H1 (cell line): ENCODE data around the gene CTCF. TPM values are rescaled to one million over a fixed set of nuclear protein-coding genes. Genes with fewer than 3 reads are reported as not detected.

ENCODE experiments used
- CTCF ChIA-PET: fragments of 300-600 bp; sonication (Branson Sonifier 250); formaldehyde crosslinking; loops from one replicate; lab custom pipeline; 2021; ENCODE audit not compliant: partially characterized antibody; lab: Charles Lee
- POLR2A ChIA-PET: fragments of 300-600 bp; sonication (Branson Sonifier 250); formaldehyde crosslinking; loops from one replicate; lab custom pipeline; 2021; ENCODE audit warnings: inconsistent platforms; ENCODE audit not compliant: partially characterized antibody; lab: Charles Lee
- DNase-seq, 2 experiments: peaks; one replicate each; pipeline versions ENCODE4 v3.0.0 to v3.0.0-alpha.2; 2010 to 2022; ENCODE audit warnings: low spot score in 2 of 2, low read depth in 1 of 2, mixed read lengths in 1 of 2
- FAIRE-seq: peaks from 2 replicates; lab custom pipeline; 2011; peaks lifted over from hg19 to GRCh38; lab: Jason Lieb, UNC
- H2AFZ ChIP-seq: 2 replicates; pipeline ENCODE4 v1.8.1; 2012; ENCODE audit warnings: low read length, inconsistent platforms
- H2AK5ac ChIP-seq: 2 replicates; pipeline ENCODE4 v1.6.1; 2013; ENCODE audit warnings: low read depth, low read length
- H2BK120ac ChIP-seq: replicated peaks from 2 replicates; pipeline ENCODE3; 2013; ENCODE audit warnings: low read depth, low read length, inconsistent platforms
- H2BK12ac ChIP-seq: 2 replicates; pipeline ENCODE4 v1.6.1; 2013; ENCODE audit warnings: low read depth, low read length
- H2BK15ac ChIP-seq: 2 replicates; pipeline ENCODE4 v1.6.1; 2013; ENCODE audit warnings: low read length
- H2BK20ac ChIP-seq: 2 replicates; pipeline ENCODE4 v1.6.1; 2013; ENCODE audit warnings: low read length
- H2BK5ac ChIP-seq: 2 replicates; pipeline ENCODE4 v1.6.1; 2013; ENCODE audit warnings: low read depth, low read length
- H3K14ac ChIP-seq: 2 replicates; pipeline ENCODE4 v1.6.1; 2013; ENCODE audit warnings: inconsistent platforms; ENCODE audit not compliant: insufficient read length
- H3K18ac ChIP-seq: 2 replicates; pipeline ENCODE4 v1.6.1; 2013; ENCODE audit warnings: low read length; ENCODE audit errors: extremely low read depth
- H3K23ac ChIP-seq: 2 replicates; pipeline ENCODE4 v1.6.1; 2013; ENCODE audit warnings: inconsistent platforms; ENCODE audit not compliant: insufficient read length
- H3K23me2 ChIP-seq: 2 replicates; pipeline ENCODE4 v1.6.1; 2013; ENCODE audit warnings: low read depth, low read length
- H3K27ac ChIP-seq: 2 replicates; pipeline ENCODE4 v1.6.1; 2011; ENCODE audit warnings: low read depth, low read length, inconsistent platforms
- H3K27me3 ChIP-seq, 4 experiments: replicated peaks in 1 of 4; 1 replicate in 1 of 4; 2 replicates in 3 of 4; pipeline versions ENCODE4 v1.6.1 to v1.8.1; 2011 to 2013; ENCODE audit warnings: low read length in 3 of 4, mild to moderate bottlenecking in 3 of 4, inconsistent platforms in 2 of 4, mixed read lengths in 2 of 4, moderate library complexity in 1 of 4; ENCODE audit not compliant: control insufficient read depth in 3 of 4, insufficient read depth in 3 of 4; ENCODE audit errors: extremely low read depth in 1 of 4
- H3K36me3 ChIP-seq, 4 experiments: 2 replicates each; pipeline versions ENCODE4 v1.6.1 to v1.8.1; 2011 to 2013; ENCODE audit warnings: mild to moderate bottlenecking in 4 of 4, low read length in 3 of 4, moderate library complexity in 2 of 4, control low read depth in 1 of 4, inconsistent platforms in 1 of 4; ENCODE audit not compliant: insufficient read depth in 4 of 4, control insufficient read depth in 2 of 4
- H3K4ac ChIP-seq: replicated peaks from 2 replicates; pipeline ENCODE3; 2013; ENCODE audit warnings: low read length, low read depth, mixed read lengths, inconsistent platforms; ENCODE audit not compliant: insufficient read length
- H3K4me1 ChIP-seq, 4 experiments: replicated peaks in 1 of 4; 1 replicate in 1 of 4; 2 replicates in 3 of 4; pipeline versions ENCODE4 v1.6.1 to v1.8.1; 2011 to 2013; ENCODE audit warnings: low read length in 3 of 4, inconsistent platforms in 2 of 4, mixed read lengths in 1 of 4; ENCODE audit not compliant: insufficient read depth in 4 of 4, control insufficient read depth in 3 of 4
- H3K4me2 ChIP-seq, 2 experiments: 2 replicates each; pipeline versions ENCODE4 v1.6.1 to v1.8.1; 2011 to 2013; ENCODE audit warnings: low read depth in 2 of 2, low read length in 2 of 2, control low read depth in 1 of 2, inconsistent platforms in 1 of 2, mild to moderate bottlenecking in 1 of 2; ENCODE audit not compliant: insufficient read depth in 1 of 2
- H3K4me3 ChIP-seq, 4 experiments: fragments of 200-600, 300-600 bp in 1 of 4; sonication (generic), shearing (Covaris generic), sonication (Bioruptor Twin) in 1 of 4; 2 replicates each; pipeline versions ENCODE4 v1.5.1 to v1.8.1; 2011 to 2016; ENCODE audit warnings: low read length in 4 of 4, low read depth in 3 of 4, control low read depth in 2 of 4, inconsistent platforms in 2 of 4, mild to moderate bottlenecking in 2 of 4, mixed read lengths in 1 of 4, moderate library complexity in 1 of 4; ENCODE audit not compliant: insufficient read depth in 2 of 4; ENCODE audit errors: extremely low read depth in 1 of 4
- H3K56ac ChIP-seq: replicated peaks from 2 replicates; pipeline ENCODE3; 2013; ENCODE audit warnings: low read depth, mild to moderate bottlenecking, mixed read lengths, low read length, inconsistent platforms; ENCODE audit not compliant: insufficient read length
- H3K79me1 ChIP-seq: 2 replicates; pipeline ENCODE4 v1.6.1; 2013; ENCODE audit warnings: low read depth, low read length, control low read depth
- H3K79me2 ChIP-seq, 2 experiments: 2 replicates each; pipeline versions ENCODE4 v1.6.1 to v1.8.1; 2012 to 2013; ENCODE audit warnings: low read length in 2 of 2, mild to moderate bottlenecking in 2 of 2, inconsistent platforms in 1 of 2; ENCODE audit not compliant: insufficient read depth in 2 of 2, control insufficient read depth in 1 of 2
- H3K9ac ChIP-seq, 4 experiments: replicated peaks in 1 of 4; 1 replicate in 1 of 4; 2 replicates in 3 of 4; pipeline versions ENCODE4 v1.6.1 to v1.8.1; 2011 to 2013; ENCODE audit warnings: low read depth in 3 of 4, low read length in 3 of 4, control low read depth in 2 of 4, mild to moderate bottlenecking in 2 of 4, moderate library complexity in 2 of 4, inconsistent platforms in 1 of 4; ENCODE audit errors: extremely low read depth in 1 of 4
- H3K9me3 ChIP-seq, 2 experiments: 2 replicates each; pipeline versions ENCODE4 v1.6.1 to v1.8.1; 2012 to 2013; ENCODE audit warnings: mild to moderate bottlenecking in 2 of 2, moderate library complexity in 2 of 2, control low read depth in 1 of 2, inconsistent platforms in 1 of 2, low read depth in 1 of 2, low read length in 1 of 2, mixed read lengths in 1 of 2; ENCODE audit not compliant: insufficient read depth in 2 of 2
- H4K20me1 ChIP-seq, 2 experiments: replicated peaks in 1 of 2; 2 replicates each; pipeline versions ENCODE3 to v1.8.1; 2011 to 2013; ENCODE audit warnings: inconsistent platforms in 2 of 2, low read length in 2 of 2, mild to moderate bottlenecking in 1 of 2; ENCODE audit not compliant: insufficient read depth in 2 of 2, control insufficient read depth in 1 of 2
- H4K5ac ChIP-seq: 2 replicates; pipeline ENCODE4 v1.6.1; 2013; ENCODE audit warnings: low read length, low read depth, mixed read lengths, inconsistent platforms; ENCODE audit not compliant: insufficient read length
- H4K8ac ChIP-seq: 2 replicates; pipeline ENCODE4 v1.8.0; 2013; ENCODE audit warnings: mild to moderate bottlenecking, moderate library complexity, low read length, inconsistent platforms; ENCODE audit not compliant: insufficient read depth; ENCODE audit errors: extremely low read depth
- H4K91ac ChIP-seq: replicated peaks from 2 replicates; pipeline ENCODE3; 2013; ENCODE audit warnings: low read length, mixed read lengths, inconsistent platforms; ENCODE audit not compliant: insufficient read length
- CBX5 ChIP-seq: fragments of 300-800, 300-1000 bp; sonication (generic); IDR thresholded peaks from 2 replicates; pipeline ENCODE4 v1.7.1; 2016; ENCODE audit warnings: antibody characterized with exemption, low read length, low read depth
- CBX8 ChIP-seq: fragments of 300-800, 300-1000 bp; sonication (generic); IDR thresholded peaks from 2 replicates; pipeline ENCODE4 v1.7.1; 2016; ENCODE audit warnings: low read depth, low read length, borderline replicate concordance
- CREB1 ChIP-seq: IDR thresholded peaks from 2 replicates; pipeline ENCODE4 v1.6.1; 2012; ENCODE audit warnings: inconsistent platforms
- EP300 ChIP-seq, 2 experiments: IDR thresholded peaks; 1 replicate in 1 of 2; 2 replicates in 1 of 2; pipeline ENCODE4 v1.6.1; 2011 to 2012; ENCODE audit warnings: low read depth in 2 of 2, low read length in 2 of 2, mild to moderate bottlenecking in 2 of 2, borderline replicate concordance in 1 of 2, inconsistent platforms in 1 of 2, moderate library complexity in 1 of 2
- FOSL1 ChIP-seq: IDR thresholded peaks from 2 replicates; pipeline ENCODE4 v1.6.1; 2011; ENCODE audit warnings: mild to moderate bottlenecking, low read depth, low read length, moderate library complexity; ENCODE audit not compliant: insufficient read depth
- KDM1A ChIP-seq: fragments of 200-600, 300-600 bp; sonication (generic); IDR thresholded peaks from 2 replicates; pipeline ENCODE4 v1.7.1; 2016; ENCODE audit warnings: mild to moderate bottlenecking, low read length, borderline replicate concordance
- KDM4A ChIP-seq: IDR thresholded peaks from one replicate; pipeline ENCODE4 v1.7.1; 2012; ENCODE audit warnings: low read depth, mild to moderate bottlenecking, moderate library complexity, low read length, inconsistent platforms; ENCODE audit not compliant: severe bottlenecking
- POLR2A ChIP-seq, 2 experiments: IDR thresholded peaks; 1 replicate in 1 of 2; 2 replicates in 1 of 2; pipeline ENCODE4 v1.6.1; 2011; ENCODE audit warnings: low read depth in 2 of 2, low read length in 2 of 2, mild to moderate bottlenecking in 2 of 2; ENCODE audit errors: control extremely low read depth in 1 of 2
- RBBP5 ChIP-seq: IDR thresholded peaks from 2 replicates; pipeline ENCODE4 v1.7.1; 2012; ENCODE audit warnings: low read depth, mild to moderate bottlenecking, inconsistent platforms, low read length, moderate library complexity, borderline replicate concordance
- RXRA ChIP-seq: IDR thresholded peaks from 2 replicates; pipeline ENCODE4 v1.6.1; 2011; ENCODE audit warnings: low read depth, mild to moderate bottlenecking, low read length, moderate library complexity; ENCODE audit not compliant: insufficient read depth
- TCF12 ChIP-seq: IDR thresholded peaks from 2 replicates; pipeline ENCODE4 v1.6.1; 2011; ENCODE audit warnings: low read depth, mild to moderate bottlenecking, low read length
- WGBS, 2 experiments: shearing (Covaris generic) in 1 of 2; methylation state at CpG; one replicate each; pipeline versions ENCODE4 v1.1.6 to v1.1.7; 2013 to 2015; ENCODE audit warnings: low lambda C conversion rate in 2 of 2, mixed read lengths in 2 of 2, inconsistent platforms in 1 of 2, low coverage in 1 of 2, missing lambda C conversion rate in 1 of 2; ENCODE audit not compliant: insufficient replicate concordance in 2 of 2, insufficient coverage in 1 of 2, insufficient read length in 1 of 2; ENCODE audit errors: extremely low coverage in 1 of 2, missing lambda C conversion rate in 1 of 2; 5-methylcytosine and 5-hydroxymethylcytosine counted together
- polyA plus RNA-seq, 7 experiments: library from polyadenylated mRNA; depleted of rRNA in 3 of 7; stranded (reverse) in 5 of 7; unstranded in 2 of 7; fragments of >200 nt in 5 of 7; fragments of 200-250 nt in 2 of 7; gene quantifications; 1 replicate in 5 of 7; 2 replicates in 1 of 7; 4 replicates in 1 of 7; pipeline versions ENCODE4 v1.2.1 to v1.2.3, GENCODE V29; 2011 to 2013; ENCODE audit warnings: missing spikeins in 2 of 7, mixed read lengths in 2 of 7
- total RNA-seq: library from RNA; stranded (reverse); fragmentation: NEBNext Ultra II Directional; extraction: Animal tissue kit (Norgen Biotek cat#: 25700); gene quantifications from 2 replicates; pipeline ENCODE4 v1.2.1, GENCODE V29; 2021
- TF ChIP-seq, protein P1 (sequence below): IDR thresholded peaks from 2 replicates; pipeline ENCODE4 v1.6.1; 2012; ENCODE audit warnings: low read length, inconsistent platforms

The CTCF gene
- total and polyA plus RNA-seq, 2 of the 8 experiments (the other 6 are each of a cell fraction or from before 2014, with no cell fraction given) = 32.4 to 66.0 TPM

DNA sequence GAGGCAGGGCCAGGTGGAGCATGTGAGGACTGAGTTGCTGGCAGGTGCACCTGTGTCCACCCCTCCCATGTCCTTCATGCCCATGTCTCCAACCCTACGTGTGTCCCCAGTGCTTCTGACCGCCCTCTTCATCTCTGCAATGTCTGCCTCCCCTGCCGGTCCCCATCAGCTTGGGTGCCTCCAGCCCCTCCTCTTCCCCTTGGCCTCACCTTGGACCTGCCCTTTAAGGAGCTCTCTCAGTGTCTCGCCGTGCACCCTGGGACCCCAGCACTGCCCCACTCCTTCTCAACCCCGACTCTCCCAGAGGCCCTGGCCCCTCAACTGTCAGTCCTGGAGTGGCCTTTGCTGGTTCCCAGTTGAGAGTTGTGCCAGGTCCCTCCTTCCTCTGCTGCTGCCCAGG, 18.7 kb upstream of the CTCF start:
- Histone ChIP-seq H3K23me2 (peaks cover 1% of the 10 kb centered on the region; the same call in 1 of the 2 replicates), H4K91ac (no peak overlapping the region), H3K4me1 (peaks cover 0 to 8% (median 3%) of the 10 kb centered on the region in 4 experiments; a peak in 5 of 7 replicates), H4K8ac (no peak overlapping the region), H2BK120ac (no peak overlapping the region), H4K20me1 (peaks cover 9 to 24% of the 10 kb centered on the region in 2 experiments), H2BK20ac (no peak overlapping the region), H3K18ac (no peak overlapping the region), H3K4me2 (no peak overlapping the region), H2BK12ac (no peak overlapping the region), H3K23ac (no peak overlapping the region), H2BK5ac (no peak overlapping the region), H3K9ac (no peak overlapping the region), H3K79me1 (no peaks in the 10 kb centered on the region; the same call in 1 of the 2 replicates), H2AK5ac (no peak overlapping the region), H3K9me3 (no peaks in the 10 kb centered on the region), H3K14ac (no peak overlapping the region), H3K36me3 (peaks cover 0 to 3% (median 0%) of the 10 kb centered on the region in 4 experiments; a peak in 2 of 8 replicates), H3K4me3 (no peak overlapping the region), H3K4ac (no peak overlapping the region), H2BK15ac (no peak overlapping the region), H2AFZ (no peak overlapping the region), H3K79me2 (no peaks in the 10 kb centered on the region), H3K56ac (no peak overlapping the region), H3K27me3 (peaks cover 14 to 31% (median 31%) of the 10 kb centered on the region in 4 experiments), H4K5ac (no peak overlapping the region), H3K27ac (no peak overlapping the region)
- no peak for DNase-seq
- CTCF ChIA-PET = interaction anchor here (0.7 to 10.6 kb wide), 14 partner anchors 10 to 122 kb away, joined by 3 to 165 read pairs (median 6); partner anchors contain the start of genes C16orf86, CARMIL2, CTCF and ENKD1
- POLR2A ChIA-PET = interaction anchor here (1.1 to 11.9 kb wide), 4 partner anchors 10 to 99 kb away, joined by 3 to 105 read pairs (median 4); partner anchors contain the start of gene CTCF
- WGBS, 2 experiments = 92% methylated on average over 6 of the region's 6 CpGs; no CpG with 5 or more reads in 1 of the 2 experiments
- no peak for FAIRE-seq
- TF ChIP-seq RXRA (no peak), CBX8 (no peak), RBBP5 (no peak), FOSL1 (no peak), EP300 (IDR thresholded peaks at IDR 0.05; ENCODE audit: borderline replicate concordance in 1 of 2, low read depth in 2 of 2, low read length in 2 of 2) (no peak), CBX5 (no peak), CREB1 (no peak), KDM4A (no peak), KDM1A (no peak), POLR2A (IDR thresholded peaks at IDR 0.05; ENCODE audit: control extremely low read depth in 1 of 2, low read depth in 2 of 2, low read length in 2 of 2) (no peak), TCF12 (no peak)
- TF ChIP-seq, protein P1, sequence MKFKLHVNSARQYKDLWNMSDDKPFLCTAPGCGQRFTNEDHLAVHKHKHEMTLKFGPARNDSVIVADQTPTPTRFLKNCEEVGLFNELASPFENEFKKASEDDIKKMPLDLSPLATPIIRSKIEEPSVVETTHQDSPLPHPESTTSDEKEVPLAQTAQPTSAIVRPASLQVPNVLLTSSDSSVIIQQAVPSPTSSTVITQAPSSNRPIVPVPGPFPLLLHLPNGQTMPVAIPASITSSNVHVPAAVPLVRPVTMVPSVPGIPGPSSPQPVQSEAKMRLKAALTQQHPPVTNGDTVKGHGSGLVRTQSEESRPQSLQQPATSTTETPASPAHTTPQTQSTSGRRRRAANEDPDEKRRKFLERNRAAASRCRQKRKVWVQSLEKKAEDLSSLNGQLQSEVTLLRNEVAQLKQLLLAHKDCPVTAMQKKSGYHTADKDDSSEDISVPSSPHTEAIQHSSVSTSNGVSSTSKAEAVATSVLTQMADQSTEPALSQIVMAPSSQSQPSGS = no peak
